ENCODE measurements around the gene IL27RA. TPM values are rescaled to one million over a fixed set of nuclear protein-coding genes. Genes with fewer than 3 reads are reported as not detected.
A peak's percentile ranks its signal among the peaks of the same experiment; 100 is the strongest.

The IL27RA gene
- total RNA-seq, 1 donor, result 41.2 TPM

- DNase-seq (ENCODE audit: low read depth in 2 of 3, low spot score in 2 of 3), result peak in 1 of 3 donors; percentile 20
Observed at GRCh38 chr19:14081797-14082674, 50.5 kb downstream of the IL27RA start.

DNA sequence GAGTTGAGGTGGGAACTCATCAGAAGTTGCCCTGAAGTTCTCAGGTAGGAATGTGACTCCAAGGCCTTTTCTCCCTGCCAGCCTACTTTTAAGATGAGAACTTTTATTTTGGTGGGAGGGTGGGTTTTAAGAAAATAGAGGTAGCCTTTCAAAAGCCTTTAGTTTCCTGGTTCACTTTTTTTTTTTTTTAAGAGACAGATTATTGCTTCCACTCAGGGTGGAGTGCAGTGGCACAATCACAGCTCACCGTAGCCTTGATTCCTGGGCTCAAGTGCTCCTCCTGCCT lies 51.1 kb downstream of the IL27RA start:
- no peak for DNase-seq (ENCODE audit: low read depth in 2 of 3, low spot score in 2 of 3)

DNA sequence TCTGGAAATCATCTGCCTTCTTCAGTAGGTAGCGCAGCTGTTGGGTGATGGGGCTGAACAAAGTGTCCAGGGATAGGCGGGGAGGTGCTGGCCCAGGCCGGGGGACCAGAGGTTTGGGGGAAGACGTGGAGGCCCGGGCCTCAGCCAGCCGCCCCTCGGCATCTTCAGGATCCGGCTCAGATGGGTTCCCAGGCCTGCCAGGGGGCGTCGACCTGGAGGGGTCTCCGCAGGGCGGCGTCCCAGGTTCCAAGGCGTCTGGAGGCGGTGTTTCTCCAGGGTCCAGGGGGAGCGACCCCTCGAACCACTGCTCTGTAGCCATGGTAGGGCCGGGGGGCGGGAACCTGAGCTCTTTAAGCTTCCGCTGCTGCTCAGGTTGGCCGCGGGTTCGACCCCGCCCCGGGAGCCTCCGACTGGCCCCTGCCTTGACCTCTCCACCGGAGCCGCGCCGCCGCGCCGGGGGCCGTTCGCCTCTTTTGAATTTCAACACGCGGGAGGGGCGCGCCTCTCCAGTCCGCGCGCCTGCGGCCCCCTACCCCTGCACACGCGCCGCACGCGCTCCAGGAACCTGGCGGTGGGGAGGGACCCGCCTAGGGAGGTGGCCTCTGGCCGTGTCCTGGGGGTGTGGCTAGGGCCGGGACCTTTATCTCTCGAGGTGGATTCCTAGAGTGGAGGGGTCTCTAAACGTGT lies 53.9 kb downstream of the IL27RA start, which contains the start of gene C19orf67:
C19orf67 (minus strand) TSS at position 475 of the 687 bp plus-strand sequence; CDS start at position 319, 156 bp downstream.
- DNase-seq (ENCODE audit: low read depth in 2 of 3, low spot score in 2 of 3), result no peak

DNA sequence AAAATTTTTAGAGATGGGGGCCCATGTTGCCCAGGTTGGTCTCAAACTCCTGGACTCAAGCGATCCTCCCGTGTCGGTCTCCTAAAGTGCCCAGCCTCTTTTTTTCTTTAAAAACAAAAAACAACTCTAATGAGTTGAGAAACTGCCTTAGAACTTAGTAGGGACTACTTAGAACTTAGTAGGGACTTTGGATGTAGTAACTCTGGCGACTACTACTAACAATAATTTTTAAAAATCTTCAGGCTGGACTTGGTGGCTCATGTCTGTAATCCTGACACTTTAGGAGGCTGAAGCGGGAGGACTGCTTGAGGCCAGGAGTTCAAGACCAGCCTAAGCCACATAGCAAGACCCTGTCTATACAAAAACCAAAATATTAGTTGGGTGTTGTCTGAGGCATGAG lies 54.5 kb downstream of the IL27RA start:
- DNase-seq (ENCODE audit: low read depth in 2 of 3, low spot score in 2 of 3), result no peak

- DNase-seq (ENCODE audit: low read depth in 2 of 3, low spot score in 2 of 3), result no peak
Observed at GRCh38 chr19:14088634-14089411, 57.3 kb downstream of the IL27RA start.

GRCh38 chr19:14089412-14089661 lies 57.8 kb downstream of the IL27RA start:
- peak in 1 of 3 donors; percentile 25 for DNase-seq (ENCODE audit: low read depth in 2 of 3, low spot score in 2 of 3)

DNA sequence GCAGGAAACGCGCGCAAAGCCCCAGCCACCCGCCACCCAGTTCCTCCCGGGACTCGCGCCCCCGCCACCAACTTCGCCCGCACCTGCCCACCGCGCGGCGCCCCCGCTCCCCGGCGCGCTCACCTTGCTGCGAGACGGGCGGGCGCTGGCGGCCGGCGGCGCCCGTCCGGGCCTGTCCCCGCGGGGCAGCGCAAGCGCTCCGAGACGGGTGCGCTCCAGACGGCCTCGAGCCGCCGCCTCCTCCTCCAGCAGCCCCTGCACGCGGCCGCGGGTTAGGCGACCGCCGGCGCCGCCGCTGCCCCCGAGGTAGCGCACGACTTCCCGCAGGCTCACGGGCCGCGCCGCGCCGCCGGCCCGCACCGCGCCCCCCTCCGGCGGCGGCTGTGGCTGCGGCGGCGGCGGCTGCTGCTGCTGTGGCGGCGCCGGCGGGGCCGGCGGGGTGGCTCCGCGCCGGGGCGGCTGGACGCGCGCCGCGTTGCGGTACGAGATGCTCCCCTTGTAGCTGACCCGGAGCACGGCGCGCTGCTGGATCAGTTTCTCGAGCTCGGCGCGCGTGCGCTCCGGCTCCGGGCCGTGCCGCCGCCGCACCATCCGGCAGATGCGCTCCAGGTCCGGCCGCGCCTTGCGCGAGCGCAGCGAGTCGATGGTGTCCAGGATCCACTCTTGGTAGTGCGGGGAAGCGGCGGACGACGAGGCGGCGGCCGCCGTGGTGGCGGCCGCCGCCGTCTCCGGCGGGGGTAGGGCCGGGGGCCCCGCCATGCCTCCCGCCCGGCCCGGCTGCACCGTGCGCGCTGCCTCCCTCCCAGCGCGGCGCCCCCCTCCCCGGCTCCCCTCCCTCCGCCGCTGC lies 58.3 kb downstream of the IL27RA start:
- peak in 2 of 3 donors; percentile 49 to 54 for DNase-seq (ENCODE audit: low read depth in 2 of 3, low spot score in 2 of 3)

DNA sequence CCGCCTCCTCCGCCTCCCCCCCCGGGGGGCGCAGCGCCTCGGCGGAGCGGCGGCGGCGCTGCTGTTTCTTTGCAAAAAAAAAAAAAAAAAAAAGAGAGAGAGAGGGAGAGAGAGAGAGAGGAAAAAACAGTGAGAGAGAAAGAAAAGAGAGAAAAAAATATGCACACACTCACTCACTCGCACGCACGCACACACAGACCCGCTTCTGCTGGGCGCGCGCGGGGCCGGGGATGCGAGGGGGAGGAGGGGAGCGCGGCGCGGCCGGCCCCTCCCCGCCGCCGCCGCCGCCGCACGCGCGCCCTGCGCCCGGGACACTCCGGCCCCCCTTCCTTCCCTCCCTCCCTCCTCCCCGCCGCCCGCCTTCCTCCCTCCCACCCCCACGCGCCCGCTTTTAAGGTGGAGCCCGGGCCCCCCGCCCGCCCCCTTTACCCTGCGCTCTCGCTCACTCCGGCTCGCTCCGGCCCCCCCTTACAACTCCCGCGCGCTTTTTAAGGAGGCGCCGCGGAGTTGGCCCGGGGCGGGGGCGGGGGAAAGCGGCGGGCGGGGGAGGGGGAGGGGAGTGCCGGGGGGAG lies 59.0 kb downstream of the IL27RA start, which contains the start of gene SAMD1:
SAMD1 (minus strand) TSS at position 243 of the 572 bp plus-strand sequence.
- DNase-seq (ENCODE audit: low read depth in 2 of 3, low spot score in 2 of 3), result peak in 2 of 3 donors; percentile 93 to 96

- DNase-seq (ENCODE audit: low read depth in 2 of 3, low spot score in 2 of 3), result peak in 2 of 3 donors; percentile 86 to 87
Observed at GRCh38 chr19:14091081-14091812, 59.7 kb downstream of the IL27RA start.

DNA sequence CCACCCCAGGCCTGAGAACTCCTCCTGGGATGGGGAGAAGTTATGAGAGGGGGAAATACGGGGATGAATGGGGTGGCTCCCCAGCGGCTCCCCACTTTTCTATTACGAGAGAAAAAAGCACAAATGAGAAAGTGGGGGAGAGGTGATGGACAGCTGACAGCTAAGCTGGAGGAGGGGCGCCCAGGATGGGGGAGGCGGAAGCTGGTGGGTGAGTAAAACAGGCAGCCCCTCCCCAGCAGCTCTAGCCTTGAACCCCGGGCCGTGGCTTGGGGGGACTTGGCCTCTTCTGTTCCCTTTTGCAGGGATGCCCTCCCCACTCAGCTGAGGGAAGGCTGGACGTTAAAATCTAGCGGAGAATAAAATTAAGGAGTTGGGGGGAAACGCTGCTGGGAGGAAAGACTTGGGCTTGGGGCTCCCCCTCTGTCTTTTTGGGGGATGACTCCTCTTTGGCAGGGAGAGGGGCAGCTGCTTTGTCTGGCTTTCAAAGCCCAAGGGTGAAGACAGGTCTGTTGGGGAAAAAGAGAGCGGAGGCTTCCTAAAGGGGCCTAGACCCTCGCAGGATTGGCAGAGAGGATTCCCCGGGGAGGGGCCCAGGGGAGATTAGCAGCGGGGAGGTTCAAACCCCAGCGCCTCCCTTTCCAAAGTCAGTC lies 60.4 kb downstream of the IL27RA start:
- peak in 2 of 3 donors; percentile 55 to 68 for DNase-seq (ENCODE audit: low read depth in 2 of 3, low spot score in 2 of 3)

- no peak for DNase-seq (ENCODE audit: low read depth in 2 of 3, low spot score in 2 of 3)
Observed at GRCh38 chr19:14093117-14093823, 61.7 kb downstream of the IL27RA start.

- DNase-seq (ENCODE audit: low read depth in 2 of 3, low spot score in 2 of 3), result no peak
Observed at GRCh38 chr19:14094854-14095253, 63.3 kb downstream of the IL27RA start.

- DNase-seq (ENCODE audit: low read depth in 2 of 3, low spot score in 2 of 3), result no peak
Observed at GRCh38 chr19:14096272-14096992, 64.9 kb downstream of the IL27RA start.

DNA sequence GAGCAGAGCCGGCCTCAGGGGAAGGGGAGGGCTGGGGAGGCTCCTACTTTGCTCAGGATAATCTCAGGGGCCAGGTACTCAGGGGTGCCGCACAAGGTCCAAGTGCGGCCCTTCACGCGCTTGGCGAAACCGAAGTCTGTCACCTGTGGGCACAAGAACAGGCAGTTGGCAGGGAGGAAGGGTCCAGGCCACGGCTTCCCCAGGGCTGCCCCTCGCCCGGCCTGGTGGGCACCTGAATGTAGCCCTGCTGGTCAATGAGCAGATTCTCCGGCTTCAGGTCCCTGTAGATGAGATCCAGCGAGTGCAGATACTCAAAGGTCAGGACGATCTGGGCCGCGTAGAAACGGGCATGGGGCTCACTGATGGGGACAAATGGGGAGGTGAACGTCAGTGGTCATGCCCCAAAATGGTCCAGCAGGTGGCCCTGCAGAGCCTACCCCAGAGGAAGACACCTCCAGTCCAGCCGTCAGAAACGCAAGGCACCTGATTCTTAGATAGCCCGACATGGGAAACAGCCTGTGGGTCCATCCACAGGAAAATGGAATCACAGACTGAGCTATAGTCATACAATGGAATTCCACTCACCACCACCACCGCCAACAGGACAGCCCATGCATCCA lies 66.1 kb downstream of the IL27RA start:
- DNase-seq (ENCODE audit: low read depth in 2 of 3, low spot score in 2 of 3), result no peak

DNA sequence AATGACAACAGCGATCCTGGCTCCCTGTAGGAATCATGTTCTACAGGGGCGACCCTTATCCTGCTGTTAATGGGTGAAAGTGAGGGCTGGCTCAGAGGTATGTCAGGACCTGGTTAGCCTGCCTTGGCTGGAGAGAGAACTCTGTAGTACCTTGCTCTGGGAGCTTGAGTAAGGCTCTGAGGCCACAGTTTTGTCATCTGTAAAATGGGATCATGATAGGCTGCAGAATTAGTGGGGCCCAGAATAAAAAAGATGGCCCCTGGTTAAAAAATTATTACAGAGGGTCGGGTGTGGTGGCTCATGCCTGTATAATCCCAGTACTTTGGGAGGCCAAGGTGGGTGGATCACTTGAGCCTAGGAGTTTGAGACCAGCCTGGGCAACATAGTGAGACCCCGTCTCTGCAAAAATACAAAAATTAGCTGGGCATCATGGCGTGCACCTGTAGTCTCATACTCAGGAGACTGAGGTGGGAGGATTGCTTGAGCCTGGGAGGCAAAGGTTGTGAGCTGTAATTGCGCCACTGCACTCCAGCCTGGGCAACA lies 69.5 kb downstream of the IL27RA start:
- DNase-seq (ENCODE audit: low read depth in 2 of 3, low spot score in 2 of 3), result no peak

DNA sequence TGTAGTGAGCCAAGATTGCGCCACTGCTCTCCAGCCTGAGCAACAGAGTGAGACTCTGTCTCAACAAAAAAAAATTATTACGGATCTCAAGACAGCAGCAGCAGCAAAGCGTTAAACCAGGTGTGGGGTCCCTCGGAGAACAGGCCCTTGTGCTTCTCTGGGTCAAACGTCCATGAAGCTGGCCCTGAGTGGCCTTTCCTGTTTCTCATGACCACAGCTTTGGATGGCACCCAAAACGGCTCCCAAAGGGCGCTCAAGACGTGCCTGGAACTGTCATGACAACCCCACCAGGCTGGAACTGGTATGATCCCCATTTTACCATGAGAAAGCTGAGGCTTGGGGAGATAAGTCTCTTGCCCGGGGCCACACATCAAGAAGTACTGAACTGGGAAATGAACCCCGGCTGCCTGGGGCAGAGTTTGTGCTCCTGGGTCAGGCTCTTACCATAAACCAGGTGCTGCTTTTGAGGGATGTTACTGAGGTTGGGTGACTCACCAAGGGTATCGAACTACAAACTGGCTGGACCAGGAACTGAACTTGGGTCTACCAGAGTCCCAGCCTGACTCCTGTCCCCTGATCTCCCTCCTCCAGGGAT lies 70.6 kb downstream of the IL27RA start:
- DNase-seq (ENCODE audit: low read depth in 2 of 3, low spot score in 2 of 3), result no peak

DNA sequence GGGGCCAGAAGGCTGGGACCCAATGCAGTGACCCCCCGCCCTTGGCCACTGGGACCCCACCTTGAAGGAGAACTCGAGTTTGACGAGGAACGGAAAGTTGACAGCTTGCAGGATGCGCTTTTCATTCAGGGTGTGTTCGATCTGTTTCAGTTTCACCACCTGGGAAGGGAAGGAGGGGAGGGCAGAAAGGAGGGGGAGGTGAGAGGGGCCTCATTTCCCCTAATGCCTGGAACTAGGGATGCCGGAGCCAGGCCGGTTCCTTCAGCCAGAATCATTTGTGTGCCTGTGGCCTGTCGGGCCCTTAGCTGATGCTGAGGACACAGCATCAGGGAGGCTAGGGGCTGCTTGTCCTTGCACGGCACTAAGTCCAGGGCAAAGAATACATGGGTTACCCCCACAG lies 71.2 kb downstream of the IL27RA start:
- DNase-seq (ENCODE audit: low read depth in 2 of 3, low spot score in 2 of 3), result no peak

All from hematopoietic multipotent progenitor cell (in vitro differentiated cells).